ENCODE data around the gene BCAP29. TPM values are rescaled to one million over a fixed set of nuclear protein-coding genes. Genes with fewer than 3 reads are reported as not detected.
A peak's percentile ranks its signal among the peaks of the same experiment; 100 is the strongest.

Gene BCAP29
- polyA plus RNA-seq, 1 donor (not counting 4 experiments of a cell fraction or from before 2014, with no cell fraction given), result 141 TPM

GRCh38 chr7:107594961-107595737 is 15.1 kb downstream of the BCAP29 start:
- Histone ChIP-seq H3K9me3 (ENCODE audit: control insufficient read depth, low read depth, low read length) (no peaks in the 10 kb centered on the region), H3K9ac (ENCODE audit: control insufficient read depth, extremely low read depth, insufficient read depth, low read length) (peak overlapping the region; percentile 29), H3K9me1 (ENCODE audit: control insufficient read depth, extremely low read depth, insufficient read depth, low read length) (no peaks in the 10 kb centered on the region), H2AFZ (ENCODE audit: control insufficient read depth, low read length) (no peak overlapping the region), H3K27ac (ENCODE audit: control insufficient read depth, insufficient read depth, low read length) (peak overlapping the region; percentile 71), H4K20me1 (ENCODE audit: control insufficient read depth, extremely low read depth, insufficient read depth, low read length) (no peaks in the 10 kb centered on the region), H3K36me3 (ENCODE audit: control insufficient read depth in 2 of 2, extremely low read depth in 1 of 2, insufficient read depth in 2 of 2, low read length in 2 of 2) (peaks cover 6 to 9% of the 10 kb centered on the region in 2 experiments), H3K4me2 (ENCODE audit: control insufficient read depth, extremely low read depth, insufficient read depth, low read depth, low read length) (peak overlapping the region; percentile 48), H3K27me3 (ENCODE audit: control insufficient read depth, extremely low read depth, insufficient read depth, low read length) (no peaks in the 10 kb centered on the region), H3K4me1 (ENCODE audit: control insufficient read depth, extremely low read depth, insufficient read depth, low read length) (peaks cover 35% of the 10 kb centered on the region), H3K4me3 (ENCODE audit: control insufficient read depth in 2 of 3, extremely low read depth in 1 of 3, insufficient read depth in 2 of 3, low read depth in 1 of 3, low read length in 3 of 3) (peak overlapping the region in 1 of 3 experiments; percentile 3), H3K79me2 (ENCODE audit: control insufficient read depth, insufficient read depth, low read length) (peaks cover 2% of the 10 kb centered on the region)
- FAIRE-seq (peak; percentile 97), DNase-seq (ENCODE audit: low read depth, low spot score) (peak; percentile 92)
- TF ChIP-seq CTCF (optimal IDR thresholded peaks at IDR 0.05 in 1 of 3, IDR thresholded peaks at IDR 0.05 in 1 of 3, conservative IDR thresholded peaks at IDR 0.05 in 1 of 3; ENCODE audit: extremely low read depth in 1 of 3, insufficient read depth in 2 of 3, low read length in 3 of 3), result no peak
- TF ChIP-seq EZH2 (IDR thresholded peaks at IDR 0.05; ENCODE audit: low read length), result no peak
- dilution Hi-C loops (cut with MboI; ENCODE audit: extremely low pct_ligation_motif_present, low sequenced_read_pairs), result no loop called here

- no peaks in the 10 kb centered on the region for H4K20me1 ChIP-seq (ENCODE audit: control insufficient read depth, extremely low read depth, insufficient read depth, low read length)
- no peak for DNase-seq (ENCODE audit: low read depth, low spot score)
- no peak overlapping the region for H3K4me2 ChIP-seq (ENCODE audit: control insufficient read depth, extremely low read depth, insufficient read depth, low read depth, low read length)
- peak; percentile 74 for FAIRE-seq
- no peaks in the 10 kb centered on the region for H3K79me2 ChIP-seq (ENCODE audit: control insufficient read depth, insufficient read depth, low read length)
- peaks cover 8 to 11% of the 10 kb centered on the region in 2 experiments for H3K36me3 ChIP-seq (ENCODE audit: control insufficient read depth in 2 of 2, extremely low read depth in 1 of 2, insufficient read depth in 2 of 2, low read length in 2 of 2)
- H3K9ac ChIP-seq (ENCODE audit: control insufficient read depth, extremely low read depth, insufficient read depth, low read length), result no peak overlapping the region
- TF ChIP-seq CTCF (optimal IDR thresholded peaks at IDR 0.05 in 1 of 3, IDR thresholded peaks at IDR 0.05 in 1 of 3, conservative IDR thresholded peaks at IDR 0.05 in 1 of 3; ENCODE audit: extremely low read depth in 1 of 3, insufficient read depth in 2 of 3, low read length in 3 of 3) (no peak), EZH2 (IDR thresholded peaks at IDR 0.05; ENCODE audit: low read length) (no peak)
- H2AFZ ChIP-seq (ENCODE audit: control insufficient read depth, low read length), result no peak overlapping the region
- H3K27me3 ChIP-seq (ENCODE audit: control insufficient read depth, extremely low read depth, insufficient read depth, low read length), result no peaks in the 10 kb centered on the region
- no peaks in the 10 kb centered on the region for H3K9me3 ChIP-seq (ENCODE audit: control insufficient read depth, low read depth, low read length)
- peaks cover 35% of the 10 kb centered on the region for H3K4me1 ChIP-seq (ENCODE audit: control insufficient read depth, extremely low read depth, insufficient read depth, low read length)
- no peaks in the 10 kb centered on the region for H3K9me1 ChIP-seq (ENCODE audit: control insufficient read depth, extremely low read depth, insufficient read depth, low read length)
- H3K4me3 ChIP-seq (ENCODE audit: control insufficient read depth in 2 of 3, extremely low read depth in 1 of 3, insufficient read depth in 2 of 3, low read depth in 1 of 3, low read length in 3 of 3), result no peak overlapping the region
- H3K27ac ChIP-seq (ENCODE audit: control insufficient read depth, insufficient read depth, low read length), result no peak overlapping the region
- dilution Hi-C loops (cut with MboI; ENCODE audit: extremely low pct_ligation_motif_present, low sequenced_read_pairs), result no loop called here
Measured at GRCh38 chr7:107596881-107597581, 17.0 kb downstream of the BCAP29 start.
